ENCODE measurements around the gene ZFYVE27.

ZFYVE27 gene

DNA sequence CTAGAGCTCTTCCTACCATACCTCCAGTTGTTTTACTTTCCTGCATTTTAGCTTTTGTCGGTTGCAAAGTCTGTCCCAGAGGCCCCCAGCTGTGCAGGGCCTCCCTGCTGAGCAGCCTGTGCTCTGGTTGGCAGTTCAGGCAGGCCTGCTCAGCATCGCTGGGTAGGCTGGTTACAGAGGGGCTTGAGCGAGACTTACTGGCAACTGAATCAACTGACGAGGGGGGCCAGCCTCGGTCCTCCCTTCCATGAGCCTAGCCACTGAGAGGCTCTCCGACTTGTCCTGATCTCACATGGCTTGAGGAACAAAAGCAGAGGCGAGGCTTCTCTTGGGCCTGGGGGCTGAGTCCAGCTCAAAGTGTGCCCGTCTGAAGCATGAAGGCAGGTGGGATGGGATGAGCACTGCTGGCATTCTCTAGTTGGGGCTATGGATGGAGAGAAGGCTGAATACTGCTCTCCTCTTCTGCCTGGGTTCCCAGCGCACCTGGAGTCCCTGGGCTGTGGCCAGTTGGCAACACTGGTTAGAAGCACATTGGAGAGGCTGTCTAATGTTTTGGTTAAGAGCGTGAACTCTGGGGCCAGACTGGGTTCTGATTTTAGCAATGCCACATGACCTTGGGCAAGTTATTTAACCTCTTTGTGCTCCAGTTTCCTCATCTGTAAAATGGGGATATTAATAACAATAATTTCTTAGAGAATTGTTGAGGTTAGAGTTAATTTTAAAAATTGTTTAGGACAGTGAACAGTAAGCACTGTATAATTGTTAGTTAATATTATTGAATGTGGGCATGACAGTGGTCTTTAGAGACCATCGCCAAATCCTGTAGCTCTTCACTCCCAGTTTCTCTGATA, 41.7 kb downstream of the ZFYVE27 start:
- Mint-ChIP-seq H3K4me3 (no peak overlapping the region), H3K27me3 (peaks cover 23% of the 10 kb centered on the region), H3K9me3 (no peaks in the 10 kb centered on the region), H3K27ac (no peak overlapping the region), H3K36me3 (ENCODE audit: low read depth) (no peaks in the 10 kb centered on the region), H3K4me1 (ENCODE audit: low read depth) (peaks cover 5% of the 10 kb centered on the region)
- intact Hi-C loops (cut with micrococcal nuclease), result no loop called here

DNA sequence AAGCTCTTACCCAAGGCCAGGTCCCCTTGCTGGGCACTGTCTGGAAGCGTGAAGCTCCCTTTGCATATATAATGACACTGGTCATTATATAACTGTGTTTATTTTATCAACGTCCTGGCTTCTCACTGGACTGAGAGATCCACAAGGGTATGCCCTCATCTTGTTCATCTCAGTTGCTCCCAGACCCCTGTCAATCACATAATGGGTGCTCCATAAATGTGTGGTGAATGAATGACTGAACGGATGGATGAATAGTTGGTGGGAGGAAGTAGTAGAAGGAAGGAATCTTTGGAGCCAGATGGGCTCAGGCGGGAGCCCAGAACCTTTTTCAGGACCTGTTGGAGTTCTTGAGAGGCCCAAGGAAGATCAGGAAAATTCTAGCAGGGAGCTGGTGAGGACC, 42.6 kb downstream of the ZFYVE27 start:
- peaks cover 5% of the 10 kb centered on the region for H3K4me1 Mint-ChIP-seq (ENCODE audit: low read depth)
- no peak overlapping the region for H3K4me3 Mint-ChIP-seq
- no peaks in the 10 kb centered on the region for H3K36me3 Mint-ChIP-seq (ENCODE audit: low read depth)
- peaks cover 16% of the 10 kb centered on the region for H3K27me3 Mint-ChIP-seq
- no peaks in the 10 kb centered on the region for H3K9me3 Mint-ChIP-seq
- intact Hi-C loops (cut with micrococcal nuclease), result no loop called here
- no peak overlapping the region for H3K27ac Mint-ChIP-seq

DNA sequence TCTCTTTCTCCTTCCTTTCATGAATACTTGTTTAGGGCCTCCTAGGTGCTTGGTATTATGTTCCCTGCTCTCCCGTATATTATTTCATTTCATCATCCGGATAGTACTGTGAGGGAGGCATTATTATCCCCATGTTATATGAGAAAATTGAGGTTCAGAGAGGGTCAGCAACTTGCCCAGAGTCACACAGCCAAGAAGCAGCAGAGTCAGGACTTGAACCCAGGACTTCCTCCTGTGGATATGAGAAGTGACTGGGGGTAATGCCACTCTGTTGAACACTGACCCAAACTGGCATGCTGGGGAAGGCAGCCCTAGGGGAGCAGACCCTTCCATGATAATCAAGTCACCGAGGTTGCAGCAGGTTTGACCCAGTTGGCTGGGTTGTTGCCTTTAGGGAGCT, 43.0 kb downstream of the ZFYVE27 start:
- Mint-ChIP-seq H3K9me3 (no peaks in the 10 kb centered on the region), H3K27ac (no peak overlapping the region), H3K4me3 (no peak overlapping the region), H3K4me1 (ENCODE audit: low read depth) (peaks cover 5% of the 10 kb centered on the region), H3K36me3 (ENCODE audit: low read depth) (no peaks in the 10 kb centered on the region), H3K27me3 (peaks cover 11% of the 10 kb centered on the region)
- intact Hi-C loops (cut with micrococcal nuclease), result no loop called here

DNA sequence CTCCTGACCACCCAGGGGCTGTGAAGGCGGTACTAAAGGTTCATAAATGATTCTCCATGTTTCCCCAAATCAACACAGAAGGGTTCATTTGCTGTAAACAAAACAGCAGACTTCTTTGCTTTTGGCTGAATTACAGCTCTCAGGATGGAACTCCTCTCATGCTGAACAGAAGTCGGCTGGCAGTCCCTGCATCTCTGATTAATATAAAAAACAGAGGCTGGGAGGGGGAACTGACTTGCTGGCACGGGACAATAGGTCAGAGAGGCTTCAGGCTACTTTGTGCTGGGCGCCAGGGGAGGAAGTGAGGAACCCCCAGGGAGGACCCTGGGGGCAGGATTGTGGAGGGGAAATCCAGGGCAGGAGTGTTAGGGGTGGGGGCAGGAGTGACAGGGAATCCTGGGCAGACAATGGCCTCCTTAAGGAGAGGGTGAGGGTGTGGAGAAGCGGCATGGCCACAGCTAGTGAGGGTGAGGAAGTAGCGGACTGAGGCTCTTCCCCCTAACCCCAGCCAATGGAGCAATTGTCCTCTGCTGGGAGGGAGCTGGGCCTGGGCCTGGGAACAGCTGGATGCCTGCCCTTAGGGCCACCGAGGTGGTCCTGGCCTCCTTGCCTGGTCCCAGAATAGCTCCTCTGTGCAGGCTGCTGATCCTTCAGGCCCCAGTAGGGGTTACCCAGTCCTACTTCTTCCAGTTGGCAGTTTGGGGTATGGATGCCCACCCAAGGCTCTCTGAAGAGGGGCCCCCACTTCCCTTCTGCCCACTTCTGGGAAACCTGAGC, 44.1 kb downstream of the ZFYVE27 start:
- intact Hi-C loops (cut with micrococcal nuclease), result no loop called here
- no peak overlapping the region for H3K4me3 Mint-ChIP-seq
- no peaks in the 10 kb centered on the region for H3K9me3 Mint-ChIP-seq
- H3K27ac Mint-ChIP-seq, result no peak overlapping the region
- peaks cover 10% of the 10 kb centered on the region for H3K27me3 Mint-ChIP-seq
- peaks cover 5% of the 10 kb centered on the region for H3K4me1 Mint-ChIP-seq (ENCODE audit: low read depth)
- H3K36me3 Mint-ChIP-seq (ENCODE audit: low read depth), result no peaks in the 10 kb centered on the region

DNA sequence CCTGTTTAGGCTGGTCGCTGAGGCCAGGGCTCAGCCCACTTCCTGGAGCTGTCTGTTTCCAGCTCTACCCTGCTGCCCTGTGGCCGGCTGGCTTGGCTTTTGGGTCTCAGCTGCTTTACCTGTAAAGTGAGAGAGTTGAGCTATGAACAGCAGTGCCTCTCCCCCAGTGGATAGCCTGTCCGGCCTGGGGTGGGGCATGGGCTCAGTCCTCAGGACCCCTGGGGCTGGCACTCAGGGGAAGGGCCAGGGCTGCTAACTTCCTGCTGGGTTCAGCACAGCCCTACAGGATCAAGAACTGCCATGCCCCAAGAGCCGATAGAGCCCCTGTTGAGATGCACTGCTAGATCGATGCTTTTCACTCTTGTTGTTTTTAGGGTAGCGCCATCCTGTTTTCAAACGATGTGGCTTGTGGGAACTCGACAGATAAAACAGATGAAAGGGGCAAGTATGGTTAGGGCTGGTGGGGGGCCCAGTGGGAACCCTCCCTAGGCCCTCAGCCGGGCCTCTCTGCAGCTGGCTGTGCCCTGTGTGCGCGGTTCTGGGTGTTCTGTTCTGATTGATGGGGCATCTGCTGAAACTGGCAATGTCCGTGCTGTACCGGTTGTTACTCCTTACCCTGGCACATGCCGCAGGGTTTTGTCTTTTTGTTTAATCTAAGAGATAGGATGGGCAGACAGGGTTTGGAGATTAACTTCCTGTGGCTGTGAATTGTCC, 44.8 kb downstream of the ZFYVE27 start:
- Mint-ChIP-seq H3K9me3 (no peaks in the 10 kb centered on the region), H3K4me1 (ENCODE audit: low read depth) (peaks cover 5% of the 10 kb centered on the region), H3K36me3 (ENCODE audit: low read depth) (no peaks in the 10 kb centered on the region), H3K27ac (no peak overlapping the region), H3K4me3 (no peak overlapping the region), H3K27me3 (peaks cover 15% of the 10 kb centered on the region)
- intact Hi-C loops (cut with micrococcal nuclease), result no loop called here

DNA sequence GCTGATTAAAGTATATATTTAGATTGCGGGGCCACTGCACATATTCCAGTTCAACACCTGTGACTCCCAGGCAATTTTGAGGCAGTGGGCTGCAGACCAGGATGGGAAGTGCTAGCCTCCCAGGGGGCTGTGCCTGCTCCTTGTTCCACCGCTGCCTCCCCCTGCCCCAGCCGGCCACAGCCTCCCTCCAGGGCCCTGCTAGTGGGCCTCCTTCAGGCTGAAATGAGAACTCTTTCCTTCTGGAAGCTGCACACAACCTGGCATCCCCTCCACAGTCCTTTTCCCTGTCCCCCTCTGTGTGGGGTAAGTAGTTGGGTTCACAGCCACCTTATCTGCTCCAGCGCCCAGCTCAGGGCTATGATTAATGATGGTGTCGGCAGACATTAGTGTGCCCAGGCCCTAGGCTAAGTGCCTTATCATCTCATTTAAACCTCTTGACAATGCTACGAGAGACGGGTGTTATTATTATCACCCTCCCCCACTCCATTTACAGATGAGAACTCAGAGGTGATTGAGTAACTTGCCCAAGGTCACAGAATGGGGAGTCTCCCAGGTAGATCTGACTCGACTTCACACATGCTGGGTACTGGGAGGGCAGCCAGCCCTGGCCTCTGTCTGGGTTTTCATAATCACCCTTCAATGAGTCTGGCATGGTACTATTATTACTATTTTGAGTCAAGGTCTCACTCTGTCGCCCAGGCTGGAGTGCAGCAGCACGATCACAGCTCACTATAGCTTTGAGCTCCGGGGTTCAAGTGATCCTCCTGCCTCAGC, 45.7 kb downstream of the ZFYVE27 start:
- Mint-ChIP-seq H3K27ac (no peak overlapping the region), H3K36me3 (ENCODE audit: low read depth) (no peaks in the 10 kb centered on the region), H3K27me3 (peaks cover 22% of the 10 kb centered on the region), H3K4me1 (ENCODE audit: low read depth) (peaks cover 5% of the 10 kb centered on the region), H3K9me3 (no peaks in the 10 kb centered on the region), H3K4me3 (no peak overlapping the region)
- intact Hi-C loops (cut with micrococcal nuclease), result no loop called here

DNA sequence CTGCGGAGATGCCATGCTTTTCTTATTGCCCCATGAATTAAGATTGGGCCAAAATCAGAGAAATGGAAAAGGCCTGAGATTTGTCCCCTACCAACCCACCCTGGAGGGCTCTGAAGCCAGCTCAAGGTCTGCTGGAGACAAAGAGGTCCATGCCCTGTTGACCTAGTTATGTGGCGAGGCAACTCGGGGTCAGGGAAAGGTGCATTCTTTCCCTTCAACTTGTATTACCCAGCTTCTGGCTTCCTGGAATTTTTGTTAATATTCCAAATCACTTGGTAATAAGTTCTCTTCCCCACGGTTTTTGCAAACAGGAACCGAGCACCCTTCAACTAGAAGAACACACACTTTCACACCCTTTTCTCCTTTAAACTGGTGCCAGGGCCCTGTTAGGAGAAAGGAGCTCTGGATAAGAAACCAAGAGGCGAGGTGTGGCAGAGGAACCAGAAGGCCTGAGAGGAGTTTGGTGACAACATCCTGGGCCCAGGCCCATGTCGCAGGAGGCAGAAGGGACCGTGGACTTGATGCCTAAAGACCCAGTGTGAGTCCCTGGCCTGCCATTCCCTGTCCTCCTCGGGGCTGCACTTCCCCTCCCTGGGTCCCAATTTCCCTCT, 47.4 kb downstream of the ZFYVE27 start:
- intact Hi-C loops (cut with micrococcal nuclease), result no loop called here
- H3K27me3 Mint-ChIP-seq, result peaks cover 33% of the 10 kb centered on the region
- no peak overlapping the region for H3K4me3 Mint-ChIP-seq
- H3K36me3 Mint-ChIP-seq (ENCODE audit: low read depth), result no peaks in the 10 kb centered on the region
- peaks cover 5% of the 10 kb centered on the region for H3K4me1 Mint-ChIP-seq (ENCODE audit: low read depth)
- H3K27ac Mint-ChIP-seq, result no peak overlapping the region
- H3K9me3 Mint-ChIP-seq, result no peaks in the 10 kb centered on the region

DNA sequence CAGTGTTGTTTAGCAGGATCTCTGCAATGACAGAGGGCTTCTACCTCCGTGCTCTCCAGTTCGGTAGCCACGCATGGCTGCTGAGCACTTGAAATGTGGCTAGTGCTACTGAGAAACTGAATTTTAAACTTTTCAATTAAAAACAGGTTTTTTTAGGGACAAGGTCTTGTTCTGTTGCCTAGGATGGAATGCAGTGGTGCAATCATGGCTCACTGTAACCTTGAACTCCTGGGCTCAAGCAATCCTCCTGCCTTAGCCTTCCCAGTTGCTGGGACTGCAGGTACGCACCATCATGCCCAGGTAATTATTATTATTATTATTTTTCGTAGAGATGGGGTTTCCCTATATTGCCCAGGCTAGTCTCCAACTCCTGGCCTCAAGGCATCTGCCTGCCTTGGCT, 48.3 kb downstream of the ZFYVE27 start:
- Mint-ChIP-seq H3K9me3 (no peaks in the 10 kb centered on the region), H3K27me3 (peaks cover 41% of the 10 kb centered on the region), H3K36me3 (ENCODE audit: low read depth) (no peaks in the 10 kb centered on the region), H3K27ac (no peak overlapping the region), H3K4me3 (no peak overlapping the region), H3K4me1 (ENCODE audit: low read depth) (peaks cover 5% of the 10 kb centered on the region)
- intact Hi-C loops (cut with micrococcal nuclease), result no loop called here

DNA sequence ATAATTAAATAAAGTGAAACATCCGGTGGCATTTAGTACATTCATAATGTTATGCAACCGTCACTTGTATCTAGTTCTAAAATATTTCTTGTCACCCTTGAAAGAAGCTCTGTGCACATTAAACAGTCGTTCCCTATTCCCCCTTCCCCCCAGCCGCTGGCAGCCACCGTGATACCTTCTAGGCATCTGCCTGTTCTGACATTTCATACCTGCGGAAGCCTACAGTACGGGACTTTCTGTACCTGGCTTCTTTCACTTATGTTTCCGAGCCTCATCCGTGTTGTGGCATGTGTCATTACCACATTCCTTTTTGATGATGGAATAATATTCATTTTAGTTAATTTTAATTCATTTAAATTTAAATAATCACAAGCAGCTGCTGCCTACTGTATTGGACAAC, 48.8 kb downstream of the ZFYVE27 start:
- Mint-ChIP-seq H3K9me3 (no peaks in the 10 kb centered on the region), H3K27me3 (peaks cover 39% of the 10 kb centered on the region), H3K36me3 (ENCODE audit: low read depth) (no peaks in the 10 kb centered on the region), H3K4me3 (no peak overlapping the region), H3K4me1 (ENCODE audit: low read depth) (peaks cover 5% of the 10 kb centered on the region), H3K27ac (no peak overlapping the region)
- intact Hi-C loops (cut with micrococcal nuclease), result no loop called here

DNA sequence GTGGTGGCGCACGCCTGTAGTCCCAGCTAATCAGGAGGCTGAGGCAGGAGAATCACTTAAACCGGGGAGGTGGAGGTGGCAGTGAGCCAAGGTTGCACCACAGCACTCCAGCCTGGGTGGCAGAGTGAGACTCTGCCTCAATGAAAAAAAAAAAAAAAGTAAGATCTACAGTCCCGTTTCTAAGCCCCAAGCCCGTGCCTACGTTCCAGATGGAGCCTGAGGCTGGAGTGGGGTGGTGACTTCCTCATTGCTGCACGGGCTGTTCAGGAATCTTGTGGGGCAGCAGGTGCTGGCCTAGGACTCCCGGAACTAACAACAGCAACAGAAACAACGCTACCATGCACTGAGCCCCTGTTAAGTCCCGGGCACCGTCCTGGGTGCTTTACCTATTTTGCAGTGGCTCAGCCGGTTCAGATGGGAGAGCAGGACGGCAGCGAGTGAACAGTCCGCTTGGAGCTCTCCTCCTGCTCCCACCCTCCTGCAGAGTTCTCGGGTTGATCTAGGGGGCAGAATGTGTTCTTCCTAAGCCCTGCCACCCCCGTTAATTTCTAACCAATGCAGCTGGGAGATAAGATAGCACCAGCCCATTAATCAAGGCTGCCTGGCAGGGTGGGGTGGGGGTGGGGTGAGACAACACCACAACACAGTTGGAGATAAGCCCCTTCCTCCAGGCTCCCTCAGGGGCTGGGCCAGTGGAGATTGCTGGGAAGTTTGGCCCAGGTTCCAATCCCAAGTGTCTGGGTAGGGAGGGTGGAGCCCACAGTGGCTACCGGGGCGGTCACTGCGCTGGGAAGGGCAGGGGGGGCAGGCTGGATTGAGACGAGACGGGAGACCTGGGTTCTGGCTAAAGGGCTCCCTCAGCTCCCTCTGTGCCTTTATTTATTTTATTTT, 51.9 kb downstream of the ZFYVE27 start:
- Mint-ChIP-seq H3K36me3 (ENCODE audit: low read depth) (no peaks in the 10 kb centered on the region), H3K4me1 (ENCODE audit: low read depth) (no peaks in the 10 kb centered on the region), H3K27me3 (peaks cover 48% of the 10 kb centered on the region), H3K9me3 (no peaks in the 10 kb centered on the region), H3K27ac (no peak overlapping the region), H3K4me3 (no peak overlapping the region)
- intact Hi-C loops (cut with micrococcal nuclease), result no loop called here

DNA sequence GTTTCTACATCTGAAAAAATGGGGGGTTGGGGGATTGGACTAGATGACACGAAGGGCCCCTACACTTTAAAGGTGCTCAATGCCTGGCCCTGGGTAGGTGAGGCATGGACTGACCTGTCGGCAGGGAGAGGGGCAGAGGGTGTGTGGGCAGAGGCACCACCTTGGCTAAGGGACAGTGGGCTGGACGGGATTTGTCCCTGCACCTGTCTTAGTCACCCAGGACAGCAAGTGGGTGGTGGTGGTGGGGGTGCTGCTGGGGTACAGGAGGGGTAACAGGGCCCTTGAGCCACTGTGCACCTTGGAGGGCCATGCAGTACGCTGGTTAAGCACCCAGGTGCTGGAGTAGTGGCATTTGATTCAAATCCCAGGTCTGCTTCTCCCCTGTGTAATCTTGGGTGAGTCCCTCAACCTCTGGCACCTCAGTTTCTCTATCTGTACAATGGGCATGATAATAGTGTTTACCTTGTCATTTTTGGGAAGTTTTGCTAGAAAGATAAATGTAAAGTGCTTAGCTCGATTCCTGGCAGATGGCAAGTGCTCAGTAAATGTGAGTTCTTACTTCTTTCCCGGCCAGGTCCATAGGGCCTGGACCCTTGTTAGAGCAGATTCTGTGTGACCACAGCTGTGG, 53.0 kb downstream of the ZFYVE27 start:
- H3K9me3 Mint-ChIP-seq, result no peaks in the 10 kb centered on the region
- peaks cover 48% of the 10 kb centered on the region for H3K27me3 Mint-ChIP-seq
- H3K27ac Mint-ChIP-seq, result no peak overlapping the region
- no peaks in the 10 kb centered on the region for H3K36me3 Mint-ChIP-seq (ENCODE audit: low read depth)
- intact Hi-C loops (cut with micrococcal nuclease), result loop anchor here (10.0 kb wide), 1 partner anchor 255 kb away; no protein-coding TSS in a partner anchor
- no peak overlapping the region for H3K4me3 Mint-ChIP-seq
- no peaks in the 10 kb centered on the region for H3K4me1 Mint-ChIP-seq (ENCODE audit: low read depth)
